Adrenal gland (tissue), 5 donors: ENCODE measurements around the gene GLP2R.

ENCODE experiments used
- CTCF ChIP-seq, 6 experiments: fragments of 450-650 bp in 4 of 6; fragments of 200-600 bp in 2 of 6; sonication (generic) in 1 of 6; IDR thresholded peaks; 1 replicate in 5 of 6; 2 replicates in 1 of 6; pipeline versions ENCODE4 v1.5.1 to v1.8.0; 2016 to 2021; ENCODE audit warnings: antibody characterized with exemption in 6 of 6, mild to moderate bottlenecking in 2 of 6, moderate library complexity in 1 of 6
- POLR2A ChIP-seq, 2 donors: fragments of 450-650 bp; IDR thresholded peaks; one replicate each; pipeline ENCODE4 v1.6.1; 2017; ENCODE audit warnings: antibody characterized with exemption in 2 of 2, mild to moderate bottlenecking in 2 of 2, moderate library complexity in 1 of 2
- donor health status: DM: no; HTN: no; CAD: no.

DNA sequence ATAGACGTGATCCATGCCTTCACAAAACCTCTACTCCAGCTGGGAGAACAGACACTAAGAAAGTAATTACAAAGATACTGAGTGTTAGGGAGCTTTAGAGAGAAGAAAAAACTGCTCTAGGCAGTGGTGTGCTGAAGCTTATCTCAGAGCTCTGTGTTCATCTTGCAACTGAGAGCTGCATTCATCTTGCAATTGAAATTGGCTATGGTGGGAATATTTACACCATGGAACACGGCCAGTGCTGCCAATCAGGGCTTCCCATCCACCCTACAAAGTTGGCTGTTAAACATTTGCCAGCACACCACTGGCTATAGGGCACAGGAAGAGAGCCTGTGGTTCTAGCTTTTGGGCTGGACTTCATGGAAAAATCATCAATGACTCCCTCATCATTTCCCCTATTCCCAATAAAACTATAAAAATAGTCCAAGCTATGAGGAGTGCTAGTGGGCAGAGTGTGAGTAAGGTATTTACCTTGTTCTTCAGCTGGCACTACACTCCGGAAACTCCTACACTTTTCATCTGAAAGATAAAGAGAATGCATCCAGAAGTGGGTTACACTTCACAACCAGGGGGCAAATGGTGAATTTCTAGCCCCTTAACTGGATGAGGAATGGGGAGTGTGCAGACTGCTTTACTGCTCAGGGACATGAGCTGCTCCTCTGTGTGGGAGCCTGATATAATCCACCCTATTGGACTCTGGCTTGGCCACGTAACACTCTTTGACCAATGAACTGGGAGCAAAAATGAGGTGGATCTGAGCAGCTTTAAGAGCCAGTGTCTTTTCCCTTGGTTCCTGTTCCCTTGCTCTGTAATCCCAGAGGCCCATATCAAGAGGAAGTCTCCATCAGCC is 15.4 kb upstream of the GLP2R start:
- no peak for TF ChIP-seq CTCF (IDR thresholded peaks at IDR 0.05)
- no peak for TF ChIP-seq POLR2A (IDR thresholded peaks at IDR 0.05)
